NB4 (cell line): ENCODE results near the gene S100A13.

ENCODE experiments used
- CTCF ChIP-seq: IDR thresholded peaks from one replicate; pipeline ENCODE4 v1.5.1; 2012; ENCODE audit warnings: low read depth, low read length
- POLR2A ChIP-seq: IDR thresholded peaks from 2 replicates; pipeline ENCODE4 v1.6.1; 2011; ENCODE audit warnings: mild to moderate bottlenecking; ENCODE audit not compliant: insufficient read length; ENCODE audit errors: extremely low read depth
- TF ChIP-seq, protein P1 (sequence below): IDR thresholded peaks from 2 replicates; pipeline ENCODE4 v1.6.1; 2011; ENCODE audit warnings: low read depth, low read length

DNA sequence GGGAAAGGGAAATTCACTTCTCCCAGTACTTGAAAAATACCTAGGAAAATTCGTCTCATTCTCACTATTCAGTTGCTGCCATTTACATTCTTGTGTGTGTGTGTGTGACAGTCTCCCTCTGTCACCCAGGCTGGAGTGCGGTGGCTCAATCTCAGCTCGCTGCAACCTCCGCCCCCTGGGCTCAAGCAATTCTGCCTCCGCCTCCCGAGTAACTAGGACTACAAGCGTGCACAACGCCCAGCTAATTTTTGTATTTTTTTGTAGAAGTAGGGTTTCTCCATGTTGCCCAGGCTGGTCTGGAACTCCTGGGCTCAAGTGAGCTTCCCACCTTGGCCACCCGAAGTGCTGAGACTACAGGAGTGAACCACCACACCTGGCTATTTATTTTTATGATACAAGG lies 32.4 kb upstream of the S100A13 start:
- TF ChIP-seq CTCF: no peak
- no peak for TF ChIP-seq POLR2A
- TF ChIP-seq, protein P1, sequence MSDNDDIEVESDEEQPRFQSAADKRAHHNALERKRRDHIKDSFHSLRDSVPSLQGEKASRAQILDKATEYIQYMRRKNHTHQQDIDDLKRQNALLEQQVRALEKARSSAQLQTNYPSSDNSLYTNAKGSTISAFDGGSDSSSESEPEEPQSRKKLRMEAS: no peak
